ENCODE measurements around the gene ZNF8.

ZNF8 gene

GRCh38 chr19:58291943-58292342 is 13.2 kb downstream of the ZNF8 start:
- TF ChIP-seq CTCF (IDR thresholded peaks at IDR 0.05; ENCODE audit: low read depth, low read length, missing control alignments), result no peak
- no peak overlapping the region for H3K4me3 ChIP-seq (replicated peaks; ENCODE audit: low read depth, low read length)
- DNase-seq (ENCODE audit: extremely low read depth, low read depth), result no peak

- no peak for TF ChIP-seq CTCF (IDR thresholded peaks at IDR 0.05; ENCODE audit: low read depth, low read length, missing control alignments)
- no peak overlapping the region for H3K4me3 ChIP-seq (replicated peaks; ENCODE audit: low read depth, low read length)
- no peak for DNase-seq (ENCODE audit: extremely low read depth, low read depth)
These were observed 16.1 kb downstream of the ZNF8 start for GRCh38 chr19:58294743-58295374.

GRCh38 chr19:58296104-58296503 is 17.3 kb downstream of the ZNF8 start:
- H3K4me3 ChIP-seq (replicated peaks; ENCODE audit: low read depth, low read length), result no peak overlapping the region
- no peak for DNase-seq (ENCODE audit: extremely low read depth, low read depth)
- no peak for TF ChIP-seq CTCF (IDR thresholded peaks at IDR 0.05; ENCODE audit: low read depth, low read length, missing control alignments)

- no peak overlapping the region for H3K4me3 ChIP-seq (replicated peaks; ENCODE audit: low read depth, low read length)
- DNase-seq (ENCODE audit: extremely low read depth, low read depth), result no peak
- no peak for TF ChIP-seq CTCF (IDR thresholded peaks at IDR 0.05; ENCODE audit: low read depth, low read length, missing control alignments)
These were observed 21.9 kb downstream of the ZNF8 start for GRCh38 chr19:58300620-58301019.

- no peak overlapping the region for H3K4me3 ChIP-seq (replicated peaks; ENCODE audit: low read depth, low read length)
- TF ChIP-seq CTCF (IDR thresholded peaks at IDR 0.05; ENCODE audit: low read depth, low read length, missing control alignments), result no peak
- DNase-seq (ENCODE audit: extremely low read depth, low read depth), result no peak
These were observed 25.5 kb downstream of the ZNF8 start for GRCh38 chr19:58304255-58304654.

GRCh38 chr19:58304748-58305064 is 26.0 kb downstream of the ZNF8 start:
- no peak for TF ChIP-seq CTCF (IDR thresholded peaks at IDR 0.05; ENCODE audit: low read depth, low read length, missing control alignments)
- DNase-seq (ENCODE audit: extremely low read depth, low read depth), result peak; percentile 22
- peak overlapping the region; percentile 64 for H3K4me3 ChIP-seq (replicated peaks; ENCODE audit: low read depth, low read length)

Data from HFF-Myc (cell line).